Body of pancreas (tissue), 4 donors: ENCODE measurements around the gene RNASE11.

ENCODE experiments used
- CTCF ChIP-seq, 7 experiments: fragments of 450-650 bp in 4 of 7; fragments of 200-600 bp in 3 of 7; sonication (generic) in 3 of 7; IDR thresholded peaks; one replicate each; pipeline ENCODE4 v1.5.1; 2016 to 2019; ENCODE audit warnings: antibody characterized with exemption in 7 of 7
- POLR2A ChIP-seq, 3 donors: fragments of 450-650 bp; IDR thresholded peaks; one replicate each; pipeline ENCODE4 v1.6.1; 2016; ENCODE audit warnings: antibody characterized with exemption in 3 of 3, mild to moderate bottlenecking in 2 of 3

GRCh38 chr14:20551606-20552005 is 36.2 kb downstream of the RNASE11 start:
- TF ChIP-seq POLR2A (IDR thresholded peaks at IDR 0.05): no peak
- no peak for TF ChIP-seq CTCF (IDR thresholded peaks at IDR 0.05)
